GM18861 (cell line): ENCODE measurements around the gene KCNMA1.

ENCODE experiments used
- ATAC-seq: cut with Tn5 transposase; IDR thresholded peaks from one replicate; pipeline ENCODE4 v1.9.1; 2021; ENCODE audit not compliant: unreplicated experiment

Gene KCNMA1

DNA sequence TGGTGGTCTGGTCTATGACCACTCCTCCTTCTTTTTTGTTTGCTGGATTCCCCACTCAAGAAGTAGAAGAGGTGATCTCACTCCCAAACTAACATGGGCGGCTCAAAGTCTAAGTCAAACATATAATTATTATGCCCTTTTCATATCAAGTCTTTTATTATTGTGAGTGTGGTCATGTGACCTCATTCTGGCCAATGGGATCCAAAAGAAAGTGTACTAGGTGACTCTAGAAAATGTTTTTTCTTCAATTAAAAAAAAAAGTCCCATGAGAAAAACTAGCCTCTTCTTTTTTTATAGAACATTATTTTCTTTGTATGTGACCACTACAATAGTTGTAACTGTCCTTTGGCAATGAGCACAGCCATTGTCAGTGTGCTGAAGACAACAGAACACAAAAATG, 772.7 kb downstream of the KCNMA1 start:
- ATAC-seq = no peak

DNA sequence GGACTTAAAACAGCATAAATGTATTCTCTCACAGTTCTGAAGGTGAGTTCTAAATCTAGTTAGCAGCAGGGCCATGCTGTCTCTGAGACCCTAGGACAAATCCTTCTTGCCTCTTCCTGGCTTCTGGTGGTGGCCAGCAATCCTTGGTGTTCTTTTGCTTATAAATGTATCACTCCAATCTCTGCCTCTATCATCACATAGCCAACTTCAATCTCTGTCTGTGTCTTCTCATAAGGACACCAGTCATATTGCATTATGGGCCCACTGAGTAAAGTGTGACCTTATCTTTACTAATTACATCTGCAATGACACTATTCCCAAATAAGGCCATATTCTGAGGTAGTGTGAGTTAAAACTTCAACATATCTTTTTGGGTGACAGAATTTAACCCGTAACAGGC, 778.9 kb downstream of the KCNMA1 start:
- ATAC-seq = no peak

DNA sequence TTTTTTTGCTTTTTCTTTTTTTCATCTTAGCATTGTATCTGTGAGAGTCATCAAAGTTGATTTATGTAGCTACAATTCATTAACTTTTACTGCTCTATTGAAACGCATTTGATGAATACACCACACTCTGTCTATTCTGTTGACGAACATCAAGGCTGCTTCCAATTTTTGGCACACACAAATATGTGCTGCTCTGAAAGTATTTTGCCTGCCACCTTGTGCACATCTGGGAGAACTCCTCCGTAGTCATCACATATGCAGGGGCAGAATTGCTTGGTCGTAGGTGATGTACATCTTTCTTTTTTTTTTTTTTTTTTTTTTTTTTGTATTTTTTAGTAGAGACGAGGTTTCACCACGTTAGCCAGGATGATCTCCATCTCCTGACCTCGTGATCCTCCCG, 796.8 kb downstream of the KCNMA1 start:
- no peak for ATAC-seq

DNA sequence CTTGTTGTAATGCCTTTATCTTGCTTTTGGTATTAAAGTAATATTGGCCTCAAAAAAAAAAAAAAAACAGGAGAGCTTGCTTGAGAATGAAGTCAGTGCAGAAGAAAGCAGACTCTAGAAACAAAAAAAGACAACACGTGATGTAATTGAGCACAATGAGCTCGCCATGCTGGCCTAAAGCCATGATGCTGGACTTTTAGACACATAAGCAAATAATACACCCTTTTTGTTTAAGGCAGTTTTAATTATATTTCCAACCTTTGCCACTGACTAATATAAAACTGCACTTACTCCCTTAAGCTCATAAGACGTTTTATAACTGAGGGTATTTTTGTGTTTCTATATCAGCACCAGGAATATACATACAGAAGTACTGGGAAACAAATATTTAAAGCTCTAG, 798.3 kb downstream of the KCNMA1 start:
- no peak for ATAC-seq

DNA sequence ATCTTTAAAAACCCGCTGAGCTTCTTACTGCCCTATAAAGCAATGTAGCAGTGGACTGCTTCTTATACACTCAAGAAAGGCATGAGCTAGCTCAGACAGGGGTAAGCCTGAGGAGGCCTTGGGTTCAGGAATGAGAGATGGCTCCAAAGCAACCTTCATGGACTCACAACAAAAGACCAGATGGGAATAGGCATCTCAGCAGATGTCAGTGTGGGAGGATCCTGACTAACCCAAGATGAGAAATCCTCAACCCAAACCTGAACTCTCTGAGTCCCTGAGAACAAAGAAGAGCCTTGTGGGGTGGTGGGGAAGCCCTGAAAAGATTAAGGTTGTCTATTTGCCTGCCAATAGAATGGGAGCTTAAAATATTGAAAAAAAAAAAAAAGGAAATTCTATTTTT, 807.4 kb downstream of the KCNMA1 start:
- ATAC-seq = no peak

DNA sequence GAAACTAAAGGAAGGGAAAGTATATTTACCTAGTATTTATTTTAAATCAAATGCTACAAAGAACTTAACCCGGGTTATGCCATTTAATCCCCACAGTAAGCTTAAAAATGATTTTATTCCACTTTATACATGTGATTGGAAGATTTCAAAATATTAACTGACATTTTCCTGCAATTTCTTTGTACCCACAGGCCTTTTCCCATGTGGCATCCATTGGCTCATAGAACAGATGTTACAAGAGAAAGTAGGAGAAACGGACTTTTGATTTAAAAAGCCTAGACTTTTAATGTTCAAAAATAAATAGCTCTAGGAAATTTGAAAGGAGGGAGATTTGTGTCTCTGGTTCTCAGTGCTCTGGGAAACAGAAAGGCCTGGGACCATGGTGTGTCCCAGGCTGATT, 807.9 kb downstream of the KCNMA1 start:
- ATAC-seq = no peak
